DND-41 (cell line): ENCODE data around the gene EVL.

ENCODE experiments used
- ATAC-seq: fragments of 200-7000 bp; cut with Tn5 transposase; 3 replicates; pipeline ENCODE4 v1.9.1; 2021; ENCODE audit warnings: low read depth; ENCODE audit not compliant: insufficient read depth
- DNase-seq: peaks from one replicate; pipeline ENCODE4 v3.0.0-alpha.2; 2020
- H2AFZ ChIP-seq: 2 replicates; pipeline ENCODE4 v1.6.0; 2012; ENCODE audit warnings: low read depth, low read length
- H3K27ac ChIP-seq: 2 replicates; pipeline ENCODE4 v1.5.1; 2012; ENCODE audit warnings: low read length, inconsistent platforms
- H3K27me3 ChIP-seq: fragments of 200-600 bp; sonication (generic); 2 replicates; pipeline ENCODE4 v1.6.0; 2012; ENCODE audit warnings: low read length, mild to moderate bottlenecking, inconsistent platforms; ENCODE audit not compliant: insufficient read depth, poor library complexity
- H3K36me3 ChIP-seq: 2 replicates; pipeline ENCODE4 v1.5.1; 2012; ENCODE audit warnings: low read length, inconsistent platforms; ENCODE audit not compliant: insufficient read depth
- H3K4me1 ChIP-seq: 2 replicates; pipeline ENCODE4 v1.5.1; 2012; ENCODE audit warnings: mild to moderate bottlenecking, low read length; ENCODE audit not compliant: insufficient read depth
- H3K4me2 ChIP-seq: 2 replicates; pipeline ENCODE4 v1.6.0; 2012; ENCODE audit warnings: mild to moderate bottlenecking, moderate library complexity, low read length, inconsistent platforms; ENCODE audit not compliant: insufficient read depth
- H3K4me3 ChIP-seq, 2 experiments: fragments of 200-600 bp in 1 of 2; shearing (Covaris generic) in 1 of 2; 2 replicates each; pipeline ENCODE4 v1.5.1; 2012 to 2016; ENCODE audit warnings: inconsistent platforms in 2 of 2, low read length in 2 of 2, mild to moderate bottlenecking in 2 of 2, low read depth in 1 of 2, moderate library complexity in 1 of 2
- H3K79me2 ChIP-seq: 2 replicates; pipeline ENCODE4 v1.6.0; 2012; ENCODE audit warnings: low read length, inconsistent platforms; ENCODE audit not compliant: insufficient read depth
- H3K9ac ChIP-seq: 2 replicates; pipeline ENCODE4 v1.6.0; 2012; ENCODE audit warnings: low read depth, mild to moderate bottlenecking, inconsistent platforms, low read length, moderate library complexity
- H3K9me3 ChIP-seq: 2 replicates; pipeline ENCODE4 v1.5.1; 2012; ENCODE audit warnings: low read length, moderate library complexity, mild to moderate bottlenecking, inconsistent platforms; ENCODE audit not compliant: insufficient read depth, severe bottlenecking
- H4K20me1 ChIP-seq: 2 replicates; pipeline ENCODE4 v1.6.0; 2012; ENCODE audit warnings: low read length; ENCODE audit not compliant: insufficient read depth
- EZH2 ChIP-seq: IDR thresholded peaks from 3 replicates; pipeline ENCODE4 v1.6.1; 2012; ENCODE audit warnings: borderline replicate concordance, low read depth, mild to moderate bottlenecking, moderate library complexity, low read length, inconsistent platforms; ENCODE audit not compliant: severe bottlenecking
- TF ChIP-seq, protein P1 (sequence below): IDR thresholded peaks from 2 replicates; pipeline ENCODE4 v1.5.1; 2012; ENCODE audit warnings: borderline replicate concordance, low read length, moderate library complexity, mild to moderate bottlenecking; ENCODE audit not compliant: poor library complexity, severe bottlenecking; ENCODE audit errors: extremely low read depth

EVL gene

DNA sequence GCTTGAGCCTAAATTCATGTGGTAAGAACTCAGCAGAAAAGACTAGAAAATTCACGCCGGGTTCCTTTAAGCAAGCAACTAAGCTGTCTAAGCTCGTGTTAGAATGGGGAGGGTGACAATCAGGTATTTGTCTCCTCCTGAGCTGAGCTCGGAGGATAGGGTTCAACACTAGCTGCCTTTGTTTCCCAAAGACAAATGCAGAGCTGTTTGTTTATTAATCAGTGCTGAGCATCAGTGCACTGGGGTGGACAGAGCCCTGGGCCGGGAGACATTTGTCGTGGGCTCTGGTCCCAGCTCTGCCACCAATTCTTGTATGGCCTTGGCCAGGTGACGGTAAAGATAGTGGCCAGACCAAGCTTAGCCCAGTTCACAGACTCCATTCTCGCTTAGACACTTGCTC is 50.5 kb downstream of the EVL start:
- peak overlapping the region; percentile 37; the same call in 1 of the 2 replicates for H3K27ac ChIP-seq
- H3K4me1 ChIP-seq = no peaks in the 10 kb centered on the region
- no peak overlapping the region for H3K4me3 ChIP-seq
- no peak overlapping the region for H2AFZ ChIP-seq
- H3K9ac ChIP-seq = no peak overlapping the region
- TF ChIP-seq, protein P1, sequence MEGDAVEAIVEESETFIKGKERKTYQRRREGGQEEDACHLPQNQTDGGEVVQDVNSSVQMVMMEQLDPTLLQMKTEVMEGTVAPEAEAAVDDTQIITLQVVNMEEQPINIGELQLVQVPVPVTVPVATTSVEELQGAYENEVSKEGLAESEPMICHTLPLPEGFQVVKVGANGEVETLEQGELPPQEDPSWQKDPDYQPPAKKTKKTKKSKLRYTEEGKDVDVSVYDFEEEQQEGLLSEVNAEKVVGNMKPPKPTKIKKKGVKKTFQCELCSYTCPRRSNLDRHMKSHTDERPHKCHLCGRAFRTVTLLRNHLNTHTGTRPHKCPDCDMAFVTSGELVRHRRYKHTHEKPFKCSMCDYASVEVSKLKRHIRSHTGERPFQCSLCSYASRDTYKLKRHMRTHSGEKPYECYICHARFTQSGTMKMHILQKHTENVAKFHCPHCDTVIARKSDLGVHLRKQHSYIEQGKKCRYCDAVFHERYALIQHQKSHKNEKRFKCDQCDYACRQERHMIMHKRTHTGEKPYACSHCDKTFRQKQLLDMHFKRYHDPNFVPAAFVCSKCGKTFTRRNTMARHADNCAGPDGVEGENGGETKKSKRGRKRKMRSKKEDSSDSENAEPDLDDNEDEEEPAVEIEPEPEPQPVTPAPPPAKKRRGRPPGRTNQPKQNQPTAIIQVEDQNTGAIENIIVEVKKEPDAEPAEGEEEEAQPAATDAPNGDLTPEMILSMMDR = no peak
- no peak for TF ChIP-seq EZH2
- no peak overlapping the region for H3K4me2 ChIP-seq
- ATAC-seq (no peak), DNase-seq (no peak)
- H3K9me3 ChIP-seq = no peaks in the 10 kb centered on the region
- peaks cover 98% of the 10 kb centered on the region for H3K36me3 ChIP-seq
- H3K79me2 ChIP-seq = peaks cover 98% of the 10 kb centered on the region
- peaks cover 95% of the 10 kb centered on the region for H4K20me1 ChIP-seq
- H3K27me3 ChIP-seq = no peaks in the 10 kb centered on the region

DNA sequence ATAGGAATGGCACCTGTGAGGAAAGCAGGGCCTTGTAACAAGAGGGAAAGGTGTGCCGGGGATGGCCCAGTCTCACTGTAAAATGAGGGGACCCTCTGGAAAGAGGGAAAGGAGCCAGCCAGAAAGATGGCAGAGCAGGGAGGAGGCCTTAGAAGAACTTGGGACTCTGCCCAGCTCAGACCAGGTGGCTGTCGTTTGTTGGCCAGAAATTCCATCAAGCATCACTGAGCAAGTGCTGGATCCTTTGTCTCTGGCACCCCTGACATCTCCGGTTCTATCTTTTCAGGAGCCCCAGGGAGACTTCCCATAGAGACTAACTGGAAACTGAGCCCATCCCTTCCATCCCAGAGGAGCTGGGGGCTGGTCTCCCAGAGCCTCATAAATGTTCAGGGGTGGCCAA is 50.9 kb downstream of the EVL start:
- Histone ChIP-seq H3K4me1 (no peaks in the 10 kb centered on the region), H3K4me3 (no peak overlapping the region), H3K4me2 (no peak overlapping the region), H3K27me3 (no peaks in the 10 kb centered on the region), H2AFZ (no peak overlapping the region), H3K9ac (no peak overlapping the region), H3K79me2 (peaks cover 99% of the 10 kb centered on the region), H4K20me1 (peaks cover 97% of the 10 kb centered on the region), H3K9me3 (no peaks in the 10 kb centered on the region), H3K36me3 (peaks cover 99% of the 10 kb centered on the region), H3K27ac (no peak overlapping the region)
- no peak for TF ChIP-seq EZH2
- TF ChIP-seq, protein P1 = no peak
- DNase-seq (no peak), ATAC-seq (no peak)

DNA sequence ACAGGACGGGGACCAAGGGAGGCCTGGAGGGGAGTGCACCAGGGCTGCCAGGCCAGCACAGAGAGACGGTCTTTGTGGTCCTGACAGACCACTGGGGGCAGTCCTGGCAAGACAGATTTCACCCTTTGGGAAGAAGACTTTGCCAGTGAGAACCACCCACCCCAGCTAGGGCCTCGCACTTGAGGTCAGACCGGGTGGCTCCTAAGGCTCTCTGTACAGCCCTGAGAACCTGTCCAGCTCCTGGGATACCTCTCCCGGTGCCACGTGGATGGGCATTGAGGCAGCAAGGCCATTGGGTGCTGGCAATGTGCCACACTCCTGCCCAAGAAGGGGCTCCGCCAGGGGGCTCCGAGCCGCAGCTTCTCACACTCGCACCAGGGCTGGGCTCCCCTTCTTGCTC is 51.8 kb downstream of the EVL start:
- H3K36me3 ChIP-seq = peaks cover 100% of the 10 kb centered on the region
- H2AFZ ChIP-seq = no peak overlapping the region
- H4K20me1 ChIP-seq = peaks cover 99% of the 10 kb centered on the region
- peak overlapping the region; percentile 6 for H3K27ac ChIP-seq
- H3K79me2 ChIP-seq = peaks cover 100% of the 10 kb centered on the region
- ATAC-seq (no peak), DNase-seq (no peak)
- no peaks in the 10 kb centered on the region for H3K9me3 ChIP-seq
- TF ChIP-seq, protein P1 = no peak
- TF ChIP-seq EZH2 = no peak
- H3K27me3 ChIP-seq = no peaks in the 10 kb centered on the region
- no peak overlapping the region for H3K9ac ChIP-seq
- H3K4me3 ChIP-seq = no peak overlapping the region
- no peaks in the 10 kb centered on the region for H3K4me1 ChIP-seq
- H3K4me2 ChIP-seq = no peak overlapping the region

DNA sequence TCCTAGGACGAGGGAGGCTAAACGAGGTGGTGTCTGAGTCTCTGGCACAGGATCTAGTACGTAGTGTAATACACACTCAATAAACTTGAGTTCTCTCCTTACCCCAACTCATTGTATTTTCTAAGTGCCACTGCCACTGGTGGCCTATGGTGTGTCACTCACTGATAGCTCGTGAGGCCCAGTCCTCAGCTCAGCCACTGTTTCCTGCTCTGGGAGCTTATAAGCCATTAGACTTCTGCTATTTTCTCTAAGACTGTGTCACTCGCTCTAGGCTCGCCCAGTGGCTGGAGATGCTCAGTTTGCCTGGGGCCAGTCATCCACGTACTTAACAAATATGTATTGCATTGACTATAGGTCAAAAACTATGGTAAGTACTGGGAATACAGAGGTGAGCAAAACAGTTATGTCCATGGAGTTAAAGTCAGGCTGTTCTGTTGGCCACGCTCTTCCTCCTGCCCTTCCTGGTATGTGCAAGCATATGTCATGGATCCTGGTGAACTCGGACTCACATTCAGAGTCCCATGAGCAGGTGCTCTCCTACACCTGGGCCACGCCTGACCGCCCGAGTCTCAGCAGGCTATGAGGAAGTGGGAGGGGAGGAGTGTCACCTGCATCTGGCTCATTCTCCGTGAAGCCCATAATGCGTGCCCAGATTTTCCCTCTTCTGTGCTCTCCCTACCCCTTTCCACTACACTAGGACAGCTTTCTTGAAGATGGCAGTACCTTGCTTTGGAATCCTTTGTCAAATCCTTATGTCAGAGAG is 52.6 kb downstream of the EVL start:
- H3K9ac ChIP-seq = no peak overlapping the region
- ATAC-seq (no peak), DNase-seq (no peak)
- H3K4me1 ChIP-seq = no peaks in the 10 kb centered on the region
- H3K4me3 ChIP-seq = no peak overlapping the region
- H3K36me3 ChIP-seq = peaks cover 100% of the 10 kb centered on the region
- no peak for TF ChIP-seq EZH2
- TF ChIP-seq, protein P1 = no peak
- H3K27me3 ChIP-seq = no peaks in the 10 kb centered on the region
- H3K27ac ChIP-seq = no peak overlapping the region
- H3K9me3 ChIP-seq = no peaks in the 10 kb centered on the region
- peaks cover 100% of the 10 kb centered on the region for H3K79me2 ChIP-seq
- peaks cover 98% of the 10 kb centered on the region for H4K20me1 ChIP-seq
- no peak overlapping the region for H2AFZ ChIP-seq
- H3K4me2 ChIP-seq = no peak overlapping the region
